Activated CD4-positive, alpha-beta T cell treated with anti-CD3 and anti-CD28 coated beads, Interleukin-2, amount 50 U/mL, for 48 hours (primary cell): Measurements from ENCODE around the gene FNTB.

Source experiments
- DNase-seq, 2 experiments: peaks; one replicate each; pipeline ENCODE4 v3.0.0-alpha.2; 2020

The FNTB gene, protein sequence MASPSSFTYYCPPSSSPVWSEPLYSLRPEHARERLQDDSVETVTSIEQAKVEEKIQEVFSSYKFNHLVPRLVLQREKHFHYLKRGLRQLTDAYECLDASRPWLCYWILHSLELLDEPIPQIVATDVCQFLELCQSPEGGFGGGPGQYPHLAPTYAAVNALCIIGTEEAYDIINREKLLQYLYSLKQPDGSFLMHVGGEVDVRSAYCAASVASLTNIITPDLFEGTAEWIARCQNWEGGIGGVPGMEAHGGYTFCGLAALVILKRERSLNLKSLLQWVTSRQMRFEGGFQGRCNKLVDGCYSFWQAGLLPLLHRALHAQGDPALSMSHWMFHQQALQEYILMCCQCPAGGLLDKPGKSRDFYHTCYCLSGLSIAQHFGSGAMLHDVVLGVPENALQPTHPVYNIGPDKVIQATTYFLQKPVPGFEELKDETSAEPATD

DNA sequence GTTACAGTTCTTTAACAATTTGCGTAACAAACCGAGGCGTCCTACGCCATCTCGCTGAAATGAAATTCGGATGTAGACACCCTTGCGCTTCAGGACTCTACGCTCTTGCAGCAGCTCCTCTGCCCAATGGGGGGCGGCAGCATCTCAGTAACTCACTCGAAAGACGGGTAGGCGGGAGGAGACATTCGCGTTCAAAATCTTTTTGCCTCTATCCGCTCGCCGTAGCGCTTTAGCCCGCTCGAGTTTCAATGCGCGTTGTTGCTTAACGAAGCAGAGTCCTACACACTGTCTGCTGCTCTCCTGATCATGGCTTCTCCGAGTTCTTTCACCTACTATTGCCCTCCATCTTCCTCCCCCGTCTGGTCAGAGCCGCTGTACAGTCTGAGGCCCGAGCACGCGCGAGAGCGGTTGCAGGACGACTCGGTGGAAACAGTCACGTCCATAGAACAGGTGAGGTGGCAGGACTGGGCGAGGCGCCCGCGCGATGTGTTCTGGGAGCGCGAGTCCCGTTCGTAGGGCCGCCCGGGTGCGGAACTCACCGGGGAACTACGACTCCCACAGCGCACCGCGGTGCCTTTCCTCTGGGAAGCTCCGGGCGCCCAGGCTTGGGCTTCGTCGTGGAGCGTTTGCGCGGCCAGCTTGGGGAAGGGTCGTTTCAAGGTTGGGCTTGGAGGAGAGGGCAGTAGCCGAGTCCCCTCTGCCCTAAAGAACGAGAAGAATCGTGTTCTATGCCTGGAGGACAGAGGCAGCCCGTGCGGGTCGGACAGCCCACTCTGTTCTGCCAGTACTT is at the start of gene FNTB:
FNTB (plus strand) TSS at position 248 of the 790 bp plus-strand sequence; CDS start at position 307, 59 bp downstream.
- DNase-seq, result peak; percentile 91 to 94

- DNase-seq, result no peak
These were observed 49.4 kb upstream of the FNTB start for GRCh38 chr14:64937171-64937820.

DNA sequence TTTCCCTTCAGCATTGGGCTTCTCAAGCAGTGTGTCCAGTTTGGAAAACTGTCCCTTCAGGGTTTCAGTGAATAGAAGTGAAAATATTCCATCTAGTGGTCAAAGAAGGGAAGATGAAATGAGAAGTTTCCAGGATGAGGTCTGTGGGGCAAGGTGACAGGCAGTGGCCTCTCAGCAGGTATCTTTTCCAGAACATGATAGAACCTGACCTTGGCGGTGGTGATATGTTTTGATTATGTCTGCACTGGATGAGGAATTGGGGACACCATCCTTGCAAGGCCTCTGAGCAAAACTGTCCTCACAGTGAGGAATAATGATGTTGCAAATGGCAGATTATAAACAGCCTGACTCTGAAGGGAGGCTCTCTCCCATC is 48.9 kb upstream of the FNTB start:
- DNase-seq, result no peak

GRCh38 chr14:64938972-64939816 is 47.5 kb upstream of the FNTB start:
- no peak for DNase-seq

DNA sequence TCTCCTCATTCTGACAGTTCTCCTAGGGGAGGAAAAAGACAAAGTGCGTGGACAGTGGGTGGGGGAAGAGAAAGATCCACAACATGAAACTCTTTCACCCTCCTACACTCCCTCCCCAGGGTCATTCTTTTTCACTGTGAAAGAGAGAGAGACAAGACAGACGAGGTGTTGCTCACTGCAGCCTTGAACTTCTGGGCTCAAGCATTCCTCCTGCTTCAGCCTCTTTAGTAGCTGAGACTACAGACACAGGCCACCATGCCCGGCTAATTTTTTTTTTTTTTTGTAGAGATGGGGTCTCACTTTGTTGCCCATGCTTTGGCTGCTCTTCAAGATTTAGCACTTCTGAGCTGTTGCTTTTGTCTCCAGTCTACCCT is 46.9 kb upstream of the FNTB start:
- DNase-seq, result no peak

- DNase-seq, result no peak
These were observed 46.3 kb upstream of the FNTB start for GRCh38 chr14:64940336-64940910.

- DNase-seq, result no peak
These were observed 44.1 kb upstream of the FNTB start, which contains the start of gene GPX2 for GRCh38 chr14:64942531-64943111. Gene GPX2, minus strand, starts transcription at chr14:64942745. Its CDS starts 19 bp downstream, at chr14:64942726.

- no peak for DNase-seq
These were observed 43.1 kb upstream of the FNTB start for GRCh38 chr14:64943556-64943955.

DNA sequence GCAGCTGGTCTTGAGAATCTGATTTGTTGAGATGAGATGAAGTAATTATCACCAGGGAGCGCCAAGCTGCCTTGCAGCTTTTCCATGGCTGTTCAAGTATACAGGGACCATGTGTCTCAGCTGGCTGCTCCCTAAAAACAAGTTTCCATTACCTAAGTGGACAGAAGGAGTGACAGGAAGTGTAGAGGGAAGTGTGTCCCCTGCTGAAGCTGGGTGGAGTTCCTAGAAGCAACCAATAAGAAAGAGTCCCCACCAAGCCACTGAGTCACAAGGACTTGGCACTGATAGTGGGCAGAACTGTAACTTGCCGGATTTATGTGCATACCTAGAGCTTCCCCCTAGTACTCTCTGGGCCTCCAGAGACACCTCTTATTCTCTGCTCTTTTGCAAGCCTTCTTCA is 42.7 kb upstream of the FNTB start:
- no peak for DNase-seq

- DNase-seq, result no peak
These were observed 41.8 kb upstream of the FNTB start for GRCh38 chr14:64944861-64945260.

GRCh38 chr14:64945431-64946178 is 41.1 kb upstream of the FNTB start:
- no peak for DNase-seq

DNA sequence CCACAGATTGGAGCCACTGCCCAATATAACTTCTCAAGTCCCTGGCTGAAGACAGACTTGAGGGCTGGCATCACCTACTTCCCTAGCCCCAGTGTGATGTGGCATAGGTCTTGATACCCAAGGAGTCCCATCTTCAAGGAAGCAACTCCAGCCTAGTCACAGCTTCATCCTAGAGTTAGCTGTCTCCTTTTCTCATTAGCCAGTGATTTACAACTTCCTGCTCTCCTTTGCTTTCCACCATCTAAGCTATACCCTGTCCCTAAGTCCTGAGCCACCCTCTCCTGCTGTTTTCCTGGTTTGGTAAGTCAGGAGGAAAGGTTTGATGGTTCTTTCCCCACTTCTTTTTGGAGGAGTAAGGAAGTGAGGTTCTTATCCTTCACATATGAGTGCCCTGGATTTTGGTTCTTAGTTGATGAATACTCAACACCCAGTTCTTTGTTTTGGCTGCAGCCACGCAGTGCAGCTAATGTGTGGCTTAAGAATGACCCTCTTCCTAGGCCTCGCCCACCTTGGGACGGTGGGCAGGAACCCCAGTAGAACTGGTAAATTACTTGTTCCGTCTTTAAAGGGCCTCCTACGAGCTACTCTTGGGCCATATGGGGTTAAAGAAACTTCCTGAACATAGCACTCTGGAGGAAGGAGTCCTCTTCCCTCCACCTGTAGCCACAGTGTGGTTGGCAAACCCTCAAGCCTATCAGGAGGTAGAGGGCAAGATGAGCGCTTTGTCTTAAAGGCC is 40.2 kb upstream of the FNTB start:
- no peak for DNase-seq

DNA sequence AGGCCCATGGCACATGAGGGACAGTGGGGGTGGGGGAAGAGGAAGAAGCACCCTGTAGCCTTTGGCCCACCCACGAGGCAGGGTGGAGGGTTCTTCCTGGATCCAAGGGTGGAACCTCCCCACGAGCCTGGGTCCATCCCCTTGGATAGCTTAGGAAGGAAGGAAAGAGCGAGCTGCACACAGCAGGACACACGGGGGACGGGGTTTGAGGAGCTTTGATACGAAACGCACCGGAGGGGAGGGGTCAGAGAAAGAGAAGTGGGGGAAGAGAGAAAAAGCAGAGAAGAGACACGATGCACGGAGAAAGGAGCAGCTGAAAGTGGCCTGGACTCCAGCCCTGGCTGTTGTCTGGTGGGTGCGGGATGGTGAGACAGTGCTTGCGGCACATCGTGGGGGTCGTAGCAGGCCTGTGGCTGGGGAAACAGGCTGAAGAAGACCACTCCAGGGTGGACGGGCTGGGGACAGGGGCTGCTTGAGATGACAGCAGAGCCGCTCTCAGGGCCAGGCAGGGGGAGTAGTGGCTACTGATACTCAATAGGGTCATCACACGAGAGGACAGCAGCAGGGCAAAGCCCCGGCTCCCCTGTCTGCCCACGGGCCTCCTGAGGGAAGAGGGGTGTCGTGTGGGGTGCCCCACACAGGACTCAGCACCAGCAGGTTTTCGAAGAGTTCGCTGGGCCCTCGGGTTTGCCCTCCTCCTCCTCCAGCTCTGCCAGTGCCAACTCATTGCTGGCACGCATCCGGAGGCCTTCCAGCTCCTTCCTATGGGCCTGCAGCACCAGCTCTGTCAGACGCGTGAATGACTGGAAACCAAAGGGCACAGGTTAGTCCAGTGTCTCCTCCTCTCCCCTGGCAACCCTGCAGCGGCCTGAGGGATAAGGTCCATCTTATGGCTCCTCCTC is 38.7 kb upstream of the FNTB start:
- DNase-seq, result no peak

DNA sequence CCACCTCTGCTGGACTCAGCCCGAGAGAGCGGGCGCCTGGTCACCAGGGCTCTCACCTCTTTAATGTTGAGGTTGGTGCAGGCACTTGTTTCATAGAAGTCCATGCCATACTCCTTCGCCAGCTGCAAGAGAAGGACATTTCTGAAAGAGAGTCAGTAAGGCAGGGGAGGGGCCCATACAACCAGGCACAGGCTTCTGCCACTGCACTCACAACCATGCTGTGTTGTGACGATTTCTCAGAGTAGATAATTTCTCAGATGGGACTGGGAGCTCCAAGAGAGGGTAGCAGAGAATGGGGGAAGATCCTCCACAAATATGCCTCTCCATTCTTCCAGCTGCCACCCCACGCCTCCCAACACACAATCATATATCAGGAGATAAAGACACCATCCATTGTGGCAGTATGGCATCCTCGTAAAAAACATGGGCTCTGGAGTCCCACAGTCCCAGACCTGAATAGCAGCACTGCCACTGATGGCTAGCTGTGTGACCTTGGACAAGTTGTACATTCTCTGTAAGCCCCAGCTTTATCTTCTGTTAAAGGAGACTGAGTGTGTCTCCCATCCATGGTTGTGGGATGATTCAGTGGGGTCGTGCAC is 38.0 kb upstream of the FNTB start:
- no peak for DNase-seq

- no peak for DNase-seq
These were observed 35.8 kb upstream of the FNTB start for GRCh38 chr14:64950889-64951288.

DNA sequence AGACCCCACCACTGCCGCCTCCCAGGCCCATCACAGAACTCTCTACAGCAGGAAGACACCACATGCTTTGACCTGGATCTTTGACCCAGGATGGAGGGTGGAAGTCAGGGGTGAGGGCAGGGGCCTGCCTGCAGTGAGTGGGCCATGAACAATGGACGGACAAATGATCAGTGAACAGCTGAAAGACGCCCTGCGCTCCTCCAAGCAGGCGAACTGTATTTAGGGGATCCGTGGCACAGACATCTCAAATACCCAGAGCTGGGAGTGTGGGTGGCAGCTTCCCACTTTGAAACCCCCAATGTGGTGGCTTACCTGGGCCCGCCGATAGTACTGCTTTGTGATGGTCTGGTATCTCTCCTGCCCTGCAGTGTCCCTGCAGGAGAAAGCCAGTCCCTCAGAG is 35.4 kb upstream of the FNTB start:
- no peak for DNase-seq

DNA sequence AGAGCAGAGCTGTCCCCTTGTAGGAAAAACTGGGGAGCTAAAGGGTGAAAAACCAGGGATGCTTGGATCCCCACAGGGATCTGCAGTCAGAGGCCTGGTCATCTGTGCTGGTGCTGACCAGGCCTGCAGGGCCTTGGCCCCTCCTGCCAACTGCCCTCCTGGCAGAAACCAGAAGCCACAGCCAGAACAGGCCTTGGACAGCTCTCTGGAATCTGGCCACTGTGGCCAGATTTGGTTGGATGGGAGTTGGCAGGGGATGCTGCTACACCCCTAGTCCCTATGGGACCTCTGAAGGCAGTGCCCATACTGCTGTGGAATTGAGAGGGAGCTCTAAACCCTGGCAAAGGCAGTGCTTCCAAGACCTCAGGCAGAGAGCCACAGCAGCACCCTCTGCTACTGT is 35.0 kb upstream of the FNTB start:
- no peak for DNase-seq

DNA sequence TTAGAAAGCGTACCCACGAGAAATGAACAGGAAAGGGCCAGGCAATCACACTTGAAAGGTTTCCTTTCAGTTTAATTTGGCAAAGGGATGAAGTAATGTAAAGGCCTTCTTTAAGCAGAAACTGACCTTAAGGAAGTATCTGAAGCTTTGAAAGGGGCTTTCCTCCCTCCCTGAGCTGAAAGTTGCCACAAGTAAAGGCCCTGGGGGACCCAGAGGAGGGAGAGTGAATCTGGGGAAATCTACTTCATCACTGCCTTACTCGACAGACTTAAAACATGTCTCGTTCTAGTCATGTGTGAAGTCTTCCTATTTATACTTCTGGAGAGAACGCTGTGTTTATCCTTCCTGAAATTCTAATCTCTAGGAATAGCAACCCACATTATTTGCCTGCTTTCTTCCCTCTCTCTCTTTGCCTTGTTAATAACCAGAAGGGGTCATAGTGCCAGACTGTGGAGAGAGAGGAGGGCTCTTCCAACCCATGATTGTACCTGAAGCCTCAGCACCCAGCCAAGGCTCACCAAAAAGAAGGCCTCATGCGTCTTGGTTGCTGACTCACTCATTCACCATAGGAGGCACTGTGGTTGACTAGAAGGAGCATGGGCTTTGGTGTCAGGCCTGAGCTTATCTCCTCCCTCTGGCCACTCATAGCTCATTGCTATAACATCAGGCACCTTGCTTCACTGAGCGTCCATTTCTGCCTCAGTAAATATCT is 33.9 kb upstream of the FNTB start:
- DNase-seq, result no peak
